Endothelial cell (in vitro differentiated cells): ENCODE results near the gene CACNA2D3. TPM values are rescaled to one million over a fixed set of nuclear protein-coding genes. Genes with fewer than 3 reads are reported as not detected.

Source experiments
- DNase-seq: peaks from one replicate; pipeline ENCODE4 v3.0.0; 2021; ENCODE audit warnings: low spot score
- H3K27ac Mint-ChIP-seq: one replicate; pipeline ENCODE4 v1.8.0; 2021; ENCODE audit warnings: mixed read lengths, inconsistent platforms; ENCODE audit not compliant: unreplicated experiment
- H3K27me3 Mint-ChIP-seq: one replicate; pipeline ENCODE4 v1.8.0; 2021; ENCODE audit warnings: mild to moderate bottlenecking, moderate library complexity, mixed read lengths, inconsistent platforms; ENCODE audit not compliant: unreplicated experiment
- H3K36me3 Mint-ChIP-seq: one replicate; pipeline ENCODE4 v1.8.0; 2021; ENCODE audit warnings: mild to moderate bottlenecking, low read depth, mixed read lengths, inconsistent platforms; ENCODE audit not compliant: unreplicated experiment
- H3K4me1 Mint-ChIP-seq: one replicate; pipeline ENCODE4 v1.8.0; 2021; ENCODE audit warnings: mild to moderate bottlenecking, mixed read lengths, inconsistent platforms; ENCODE audit not compliant: unreplicated experiment
- H3K4me3 Mint-ChIP-seq: one replicate; pipeline ENCODE4 v1.8.0; 2021; ENCODE audit warnings: mild to moderate bottlenecking, mixed read lengths, inconsistent platforms; ENCODE audit not compliant: unreplicated experiment
- H3K9me3 Mint-ChIP-seq: one replicate; pipeline ENCODE4 v1.8.0; 2021; ENCODE audit warnings: mixed read lengths, inconsistent platforms; ENCODE audit not compliant: unreplicated experiment
- total RNA-seq: library from RNA; stranded (reverse); fragmentation: NEBNext Ultra II Directional; extraction: Animal tissue kit (Norgen Biotek cat#: 25700); gene quantifications from one replicate; pipeline ENCODE4 v1.2.1, GENCODE V29; 2021; ENCODE audit not compliant: unreplicated experiment
- TF ChIP-seq, protein P1 (sequence below): fragments of 200-600 bp; sonication (generic); IDR thresholded peaks from one replicate; pipeline ENCODE4 v1.5.0; 2021; ENCODE audit warnings: antibody characterized with exemption; ENCODE audit not compliant: unreplicated experiment

Gene CACNA2D3
- total RNA-seq, 1 donor from 2014 or later = 0.46 TPM

DNA sequence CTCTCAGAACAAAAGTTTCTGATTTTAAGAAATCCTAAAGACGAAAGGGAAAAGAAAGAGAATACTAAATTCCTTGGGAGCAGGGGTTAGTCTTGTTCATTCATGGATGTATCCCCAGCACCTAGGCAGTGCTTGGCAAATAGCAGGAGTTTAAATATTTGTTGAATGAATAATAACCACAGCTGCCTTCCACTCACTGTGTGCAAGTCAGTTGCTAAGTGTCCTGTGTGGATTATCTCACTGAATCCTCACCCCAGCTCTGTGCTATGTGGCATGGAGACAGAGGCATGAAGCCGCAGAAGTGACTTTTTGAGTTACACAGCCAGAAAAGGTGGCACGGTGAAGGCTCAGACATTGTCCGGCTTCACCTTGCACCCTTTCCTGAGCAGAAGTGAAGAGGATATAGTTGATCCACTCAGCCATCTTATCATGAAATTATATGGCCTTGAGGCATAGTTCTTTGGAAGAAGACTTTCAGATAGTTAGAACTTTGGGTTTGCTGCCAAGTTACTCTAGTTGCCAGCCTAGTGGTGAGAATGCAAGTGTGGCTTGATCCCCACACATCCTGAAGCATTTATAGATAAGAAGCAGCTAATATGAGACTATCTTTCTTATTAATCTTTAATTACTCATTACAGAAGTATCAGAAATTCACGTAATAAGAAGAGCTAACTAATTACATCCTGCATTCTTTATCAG, 450.0 kb downstream of the CACNA2D3 start:
- TF ChIP-seq, protein P1, sequence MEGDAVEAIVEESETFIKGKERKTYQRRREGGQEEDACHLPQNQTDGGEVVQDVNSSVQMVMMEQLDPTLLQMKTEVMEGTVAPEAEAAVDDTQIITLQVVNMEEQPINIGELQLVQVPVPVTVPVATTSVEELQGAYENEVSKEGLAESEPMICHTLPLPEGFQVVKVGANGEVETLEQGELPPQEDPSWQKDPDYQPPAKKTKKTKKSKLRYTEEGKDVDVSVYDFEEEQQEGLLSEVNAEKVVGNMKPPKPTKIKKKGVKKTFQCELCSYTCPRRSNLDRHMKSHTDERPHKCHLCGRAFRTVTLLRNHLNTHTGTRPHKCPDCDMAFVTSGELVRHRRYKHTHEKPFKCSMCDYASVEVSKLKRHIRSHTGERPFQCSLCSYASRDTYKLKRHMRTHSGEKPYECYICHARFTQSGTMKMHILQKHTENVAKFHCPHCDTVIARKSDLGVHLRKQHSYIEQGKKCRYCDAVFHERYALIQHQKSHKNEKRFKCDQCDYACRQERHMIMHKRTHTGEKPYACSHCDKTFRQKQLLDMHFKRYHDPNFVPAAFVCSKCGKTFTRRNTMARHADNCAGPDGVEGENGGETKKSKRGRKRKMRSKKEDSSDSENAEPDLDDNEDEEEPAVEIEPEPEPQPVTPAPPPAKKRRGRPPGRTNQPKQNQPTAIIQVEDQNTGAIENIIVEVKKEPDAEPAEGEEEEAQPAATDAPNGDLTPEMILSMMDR = no peak
- H3K27me3 Mint-ChIP-seq = no peaks in the 10 kb centered on the region
- H3K27ac Mint-ChIP-seq = no peak overlapping the region

DNA sequence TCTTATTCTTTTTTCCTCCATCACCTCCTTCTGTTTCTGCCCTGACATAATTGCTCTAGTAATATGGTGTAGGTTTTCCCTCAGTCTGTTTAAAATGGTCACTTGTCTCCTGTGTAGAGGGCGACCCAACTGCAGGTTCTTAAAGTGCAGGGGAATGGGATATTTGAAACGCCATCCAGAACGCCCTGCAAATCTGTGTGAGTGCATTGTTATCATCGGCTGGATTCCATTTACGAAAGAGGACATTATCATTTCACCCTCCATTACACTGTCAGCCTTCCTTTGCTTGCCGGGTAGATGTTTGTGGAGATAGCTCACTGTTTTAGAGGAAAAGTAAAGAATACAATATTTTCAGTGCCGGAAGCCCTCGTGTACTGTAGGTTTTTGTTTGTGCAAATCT, 451.5 kb downstream of the CACNA2D3 start:
- DNase-seq = no peak
- Mint-ChIP-seq H3K36me3 (no peaks in the 10 kb centered on the region), H3K4me1 (peaks cover 17% of the 10 kb centered on the region), H3K27ac (no peak overlapping the region), H3K27me3 (peaks cover 3% of the 10 kb centered on the region), H3K9me3 (no peaks in the 10 kb centered on the region), H3K4me3 (no peak overlapping the region)
- TF ChIP-seq, protein P1 = no peak

More for the DNA sequence above, 450.0 kb downstream of the CACNA2D3 start:
- Mint-ChIP-seq H3K4me3 (no peak overlapping the region), H3K4me1 (peaks cover 17% of the 10 kb centered on the region), H3K9me3 (no peaks in the 10 kb centered on the region), H3K36me3 (no peaks in the 10 kb centered on the region)
- DNase-seq = no peak

DNA sequence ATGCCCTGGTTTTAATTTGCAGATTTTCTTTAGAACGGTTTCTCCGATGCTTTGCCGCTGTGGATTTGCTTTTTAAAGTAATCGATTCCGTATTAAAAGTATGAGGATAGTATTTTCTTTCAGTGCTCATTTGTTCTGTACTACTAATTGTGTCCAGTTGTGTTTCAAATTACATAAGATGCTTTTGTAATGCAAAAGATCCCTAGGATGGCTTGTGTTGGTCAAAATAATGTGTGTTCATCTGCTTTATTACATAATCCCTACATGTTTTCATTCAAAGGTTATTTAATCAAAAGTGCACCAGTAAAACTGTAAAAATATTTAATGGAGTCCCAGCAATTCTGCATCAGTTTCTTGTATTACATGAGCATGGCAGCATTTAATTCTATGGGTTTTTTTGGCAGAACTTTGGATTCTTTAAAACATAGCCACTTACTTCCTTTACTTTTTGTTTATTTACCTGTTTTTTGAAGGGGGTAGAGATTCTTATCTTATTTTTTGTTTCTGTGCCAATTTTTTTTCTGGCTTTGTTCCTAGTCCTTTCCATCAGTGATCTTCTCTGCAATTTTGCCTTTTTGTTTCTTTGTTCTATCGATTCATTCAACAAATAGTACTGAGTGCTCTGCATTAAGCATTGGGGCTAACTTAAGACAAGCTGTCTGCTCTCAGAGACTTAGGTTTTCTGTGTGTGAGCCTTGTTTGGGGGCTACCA, 452.7 kb downstream of the CACNA2D3 start:
- peaks cover 3% of the 10 kb centered on the region for H3K27me3 Mint-ChIP-seq
- no peak for DNase-seq
- no peak overlapping the region for H3K4me3 Mint-ChIP-seq
- TF ChIP-seq, protein P1 = no peak
- H3K36me3 Mint-ChIP-seq = no peaks in the 10 kb centered on the region
- no peaks in the 10 kb centered on the region for H3K9me3 Mint-ChIP-seq
- H3K4me1 Mint-ChIP-seq = peaks cover 17% of the 10 kb centered on the region
- peak overlapping the region; percentile 38 for H3K27ac Mint-ChIP-seq

DNA sequence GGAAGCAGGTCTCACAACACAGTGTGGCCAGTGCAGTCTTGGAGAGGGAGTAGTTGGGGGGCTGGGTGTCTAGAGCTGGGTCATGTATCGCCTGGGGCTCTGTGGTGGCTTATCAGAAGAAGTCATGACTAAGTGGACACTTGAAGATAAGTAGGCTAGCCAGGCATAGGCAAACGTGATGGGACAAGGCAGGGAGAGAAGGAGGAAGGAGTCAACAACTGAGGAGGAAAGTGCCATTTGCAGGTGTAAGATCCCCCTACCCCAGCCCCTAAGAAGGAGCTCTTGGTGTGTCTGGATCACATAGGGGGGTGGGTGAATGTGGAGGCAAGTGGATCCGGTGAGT, 453.2 kb downstream of the CACNA2D3 start:
- H3K36me3 Mint-ChIP-seq = no peaks in the 10 kb centered on the region
- TF ChIP-seq, protein P1 = no peak
- H3K4me3 Mint-ChIP-seq = no peak overlapping the region
- DNase-seq = no peak
- H3K9me3 Mint-ChIP-seq = no peaks in the 10 kb centered on the region
- H3K4me1 Mint-ChIP-seq = peaks cover 17% of the 10 kb centered on the region
- peak overlapping the region; percentile 38 for H3K27ac Mint-ChIP-seq
- peaks cover 3% of the 10 kb centered on the region for H3K27me3 Mint-ChIP-seq

DNA sequence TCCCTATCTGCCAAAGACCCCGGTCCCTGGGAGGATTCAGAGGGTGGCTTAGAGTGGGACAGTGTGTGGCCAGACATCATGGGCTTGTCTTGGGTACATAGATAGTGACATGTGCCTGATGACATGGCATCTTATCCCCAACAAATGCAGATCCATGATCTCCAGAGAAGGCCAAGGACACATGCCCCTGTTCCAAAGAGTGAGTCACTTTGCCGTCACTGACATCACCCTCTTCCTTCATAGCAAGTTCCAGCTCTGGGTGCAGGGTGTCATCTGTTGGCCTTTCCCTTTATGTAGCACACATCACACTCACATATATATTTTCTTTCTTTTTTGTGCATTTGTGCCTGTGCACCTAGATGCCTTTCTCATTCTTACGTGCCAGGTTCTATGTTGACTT, 455.0 kb downstream of the CACNA2D3 start:
- peaks cover 17% of the 10 kb centered on the region for H3K4me1 Mint-ChIP-seq
- TF ChIP-seq, protein P1 = no peak
- H3K27ac Mint-ChIP-seq = no peak overlapping the region
- H3K36me3 Mint-ChIP-seq = no peaks in the 10 kb centered on the region
- no peaks in the 10 kb centered on the region for H3K9me3 Mint-ChIP-seq
- H3K4me3 Mint-ChIP-seq = no peak overlapping the region
- H3K27me3 Mint-ChIP-seq = peaks cover 3% of the 10 kb centered on the region
- no peak for DNase-seq
